ENCODE data around the gene SERP2.
A peak's percentile ranks its signal among the peaks of the same experiment; 100 is the strongest.

SERP2 gene

DNA sequence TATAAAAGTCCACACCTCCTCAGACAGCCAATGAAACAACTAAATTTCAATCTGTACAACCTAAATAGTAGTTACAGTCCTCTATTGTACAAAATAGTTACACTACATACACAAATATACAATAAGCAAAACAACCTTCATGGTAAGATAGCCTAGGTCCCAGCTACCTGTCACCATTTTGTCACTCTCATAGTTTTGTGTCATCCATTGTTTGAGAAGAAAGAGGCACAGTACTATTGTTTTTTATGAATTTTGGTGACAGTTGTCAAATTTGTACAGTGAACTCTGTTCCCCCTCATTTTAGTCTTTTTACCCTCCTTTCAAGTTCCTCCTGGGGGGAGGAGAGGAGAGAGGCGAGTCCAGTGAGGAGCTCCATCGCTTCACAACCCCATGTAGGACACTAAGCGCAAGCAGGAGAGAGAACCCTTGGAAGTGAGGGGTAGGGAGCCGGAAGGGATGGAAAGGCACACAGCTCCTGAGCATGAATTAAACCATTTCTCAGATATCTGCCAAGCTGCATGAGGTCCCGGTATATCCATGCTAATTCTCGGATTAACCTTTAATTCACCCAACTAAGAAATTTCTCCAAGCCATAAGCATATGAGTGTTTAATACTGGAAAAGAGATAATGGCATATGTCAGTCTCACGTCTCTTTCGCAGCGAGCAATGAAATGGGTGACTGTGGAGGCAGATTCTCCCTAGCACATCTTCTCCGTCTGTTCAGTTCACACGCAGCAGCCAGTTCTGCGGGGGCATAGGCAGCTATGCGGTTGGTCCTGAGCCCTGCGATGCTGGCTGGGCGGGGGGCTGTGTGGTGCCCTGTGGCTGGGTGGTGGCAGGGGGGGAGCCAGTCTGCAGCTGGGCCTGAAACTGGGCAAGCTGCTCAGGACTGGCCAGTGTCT is 60.5 kb downstream of the SERP2 start (continued):
- TF ChIP-seq, protein P1, sequence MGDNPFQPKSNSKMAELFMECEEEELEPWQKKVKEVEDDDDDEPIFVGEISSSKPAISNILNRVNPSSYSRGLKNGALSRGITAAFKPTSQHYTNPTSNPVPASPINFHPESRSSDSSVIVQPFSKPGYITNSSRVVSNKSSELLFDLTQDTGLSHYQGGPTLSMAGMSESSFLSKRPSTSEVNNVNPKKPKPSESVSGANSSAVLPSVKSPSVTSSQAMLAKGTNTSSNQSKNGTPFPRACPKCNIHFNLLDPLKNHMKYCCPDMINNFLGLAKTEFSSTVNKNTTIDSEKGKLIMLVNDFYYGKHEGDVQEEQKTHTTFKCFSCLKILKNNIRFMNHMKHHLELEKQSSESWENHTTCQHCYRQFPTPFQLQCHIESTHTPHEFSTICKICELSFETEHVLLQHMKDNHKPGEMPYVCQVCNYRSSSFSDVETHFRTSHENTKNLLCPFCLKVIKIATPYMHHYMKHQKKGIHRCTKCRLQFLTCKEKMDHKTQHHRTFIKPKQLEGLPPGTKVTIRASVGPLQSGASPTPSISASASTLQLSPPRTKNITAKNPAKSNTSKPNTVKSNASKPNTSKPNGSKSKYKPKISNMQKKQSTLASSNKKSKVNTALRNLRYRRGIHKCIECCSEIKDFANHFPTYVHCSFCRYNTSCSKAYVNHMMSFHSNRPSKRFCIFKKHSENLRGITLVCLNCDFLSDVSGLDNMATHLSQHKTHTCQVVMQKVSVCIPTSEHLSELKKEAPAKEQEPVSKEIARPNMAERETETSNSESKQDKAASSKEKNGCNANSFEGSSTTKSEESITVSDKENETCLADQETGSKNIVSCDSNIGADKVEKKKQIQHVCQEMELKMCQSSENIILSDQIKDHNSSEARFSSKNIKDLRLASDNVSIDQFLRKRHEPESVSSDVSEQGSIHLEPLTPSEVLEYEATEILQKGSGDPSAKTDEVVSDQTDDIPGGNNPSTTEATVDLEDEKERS (tag by site-specific recombination; IDR thresholded peaks at IDR 0.05) = no peak
- TF ChIP-seq ZNF311 (tag by site-specific recombination; IDR thresholded peaks at IDR 0.05; ENCODE audit: borderline replicate concordance) = no peak
- TF ChIP-seq ZNF777 (tag by site-specific recombination; IDR thresholded peaks at IDR 0.05; ENCODE audit: borderline replicate concordance) = no peak
- TF ChIP-seq ZNF768 (tag by site-specific recombination; IDR thresholded peaks at IDR 0.05) = no peak

DNA sequence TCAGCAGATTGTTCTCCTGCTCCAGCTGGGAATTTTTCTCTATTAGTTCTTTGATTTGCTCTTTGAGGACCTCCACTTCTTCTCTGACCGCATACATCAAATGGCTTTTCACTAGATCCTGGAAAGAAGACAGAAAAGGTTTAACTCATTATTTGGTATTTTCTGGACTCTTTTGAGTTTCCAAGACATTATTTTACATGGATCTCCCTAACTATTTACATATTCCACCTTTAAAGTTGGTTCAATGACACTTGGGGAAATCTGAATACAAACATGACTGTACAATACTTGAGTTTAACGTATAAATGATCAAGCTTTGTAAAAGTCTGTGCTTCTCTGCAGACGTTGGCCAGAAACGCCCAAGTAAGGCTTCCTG is 61.1 kb downstream of the SERP2 start:
- peak; percentile 89 for TF ChIP-seq ZBTB8A (tag by site-specific recombination; IDR thresholded peaks at IDR 0.05)
- TF ChIP-seq ZNF776 (tag by site-specific recombination; IDR thresholded peaks at IDR 0.05; ENCODE audit: borderline replicate concordance) = no peak
- no peak for TF ChIP-seq ZIC2 (tag by site-specific recombination; IDR thresholded peaks at IDR 0.05)
- TF ChIP-seq ZNF248 (tag by site-specific recombination; IDR thresholded peaks at IDR 0.05) = no peak
- no peak for TF ChIP-seq ZNF658 (tag by site-specific recombination; IDR thresholded peaks at IDR 0.05)
- Histone ChIP-seq H3K36me3 (ENCODE audit: control insufficient read depth in 2 of 2, insufficient read depth in 1 of 2, low read length in 2 of 2) (peaks cover 0 to 24% of the 10 kb centered on the region in 2 experiments; a peak in 1 of 3 replicates), H3K4me1 (ENCODE audit: control insufficient read depth, insufficient read depth, low read length) (peaks cover 3% of the 10 kb centered on the region), H3K9me3 (ENCODE audit: control insufficient read depth, insufficient read depth, low read depth, low read length) (no peaks in the 10 kb centered on the region), H3K27ac (ENCODE audit: extremely low read depth, low read depth, low read length) (no peak overlapping the region), H3K4me3 (ENCODE audit: low read depth, low read length) (peak overlapping the region; percentile 46)
- CTCF ChIA-PET = interaction anchor here (5.0 kb wide), 1 partner anchor 527 kb away, joined by 80 read pairs; no protein-coding TSS in a partner anchor
- POLR2A ChIA-PET = interaction anchor here (0.7 to 2.4 kb wide), 12 partner anchors 17 to 296 kb away, joined by 3 to 12 read pairs (median 4); no protein-coding TSS in a partner anchor

DNA sequence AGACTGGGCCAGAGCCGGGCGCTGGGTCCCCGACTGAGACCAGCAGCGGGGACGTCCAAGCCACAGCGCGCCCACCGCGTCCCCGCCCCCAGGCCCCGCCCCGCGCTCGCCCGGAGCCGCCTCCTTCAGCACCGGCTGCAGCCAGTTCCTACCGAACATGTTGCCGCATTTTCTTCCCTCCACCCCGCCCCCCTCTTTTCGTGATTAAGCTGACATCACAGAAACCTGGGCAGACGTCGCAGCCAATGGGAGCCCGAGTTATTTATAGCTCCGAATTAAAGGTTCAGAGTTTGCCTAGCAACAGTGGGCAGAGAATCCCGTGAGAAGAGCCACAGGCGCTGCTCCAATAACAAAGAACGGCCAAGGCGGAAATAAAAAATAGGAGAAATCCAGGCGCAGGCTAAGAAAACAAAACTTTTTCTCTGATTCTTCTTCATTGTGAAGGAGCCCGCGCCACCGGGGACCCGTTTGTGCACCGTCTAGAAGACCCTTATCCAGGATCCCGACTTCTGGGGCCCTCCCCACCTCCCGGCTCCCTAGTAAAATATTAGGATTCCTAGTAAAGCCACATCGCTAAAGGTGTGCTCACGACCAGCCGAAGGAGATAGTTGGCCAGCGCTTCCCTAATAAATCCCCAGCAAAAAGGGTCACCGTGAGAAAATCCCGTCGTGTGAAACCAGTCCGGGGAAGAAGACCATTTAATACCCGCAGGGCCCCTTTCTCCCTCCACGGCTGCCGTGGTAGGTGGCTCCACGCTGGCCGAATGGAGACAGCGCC is 61.7 kb downstream of the SERP2 start:
- Histone ChIP-seq H3K4me3 (ENCODE audit: low read depth, low read length) (peak overlapping the region; percentile 66), H3K9me3 (ENCODE audit: control insufficient read depth, insufficient read depth, low read depth, low read length) (no peaks in the 10 kb centered on the region), H3K4me1 (ENCODE audit: control insufficient read depth, insufficient read depth, low read length) (peaks cover 3% of the 10 kb centered on the region), H3K36me3 (ENCODE audit: control insufficient read depth in 2 of 2, insufficient read depth in 1 of 2, low read length in 2 of 2) (peaks cover 0 to 24% of the 10 kb centered on the region in 2 experiments; a peak in 1 of 3 replicates), H3K27ac (ENCODE audit: extremely low read depth, low read depth, low read length) (peak overlapping the region; percentile 80)
- ChIA-PET POLR2A (interaction anchor here (0.6 to 2.4 kb wide), 19 partner anchors 17 to 524 kb away, joined by 3 to 12 read pairs (median 3); no protein-coding TSS in a partner anchor), CTCF (interaction anchor here (0.7 to 5.0 kb wide), 2 partner anchors 526 to 528 kb away, joined by 3 to 80 read pairs; no protein-coding TSS in a partner anchor)
- no peak for TF ChIP-seq GLI4 (tag by site-specific recombination; IDR thresholded peaks at IDR 0.05)
- no peak for TF ChIP-seq ZNF221 (tag by site-specific recombination; IDR thresholded peaks at IDR 0.05; ENCODE audit: borderline replicate concordance)
- TF ChIP-seq ZNF366 (tag by site-specific recombination; conservative IDR thresholded peaks at IDR 0.05) = peak; percentile 24; the same call in 1 of the 2 replicates
- TF ChIP-seq ZNF132 (tag by site-specific recombination; IDR thresholded peaks at IDR 0.05; ENCODE audit: borderline replicate concordance) = no peak
- no peak for TF ChIP-seq ZFP37 (tag by site-specific recombination; IDR thresholded peaks at IDR 0.05)
- no peak for TF ChIP-seq ZFP3 (tag by site-specific recombination; IDR thresholded peaks at IDR 0.05; ENCODE audit: low read depth)
- no peak for TF ChIP-seq ZBTB7A (tag by site-specific recombination; IDR thresholded peaks at IDR 0.05; ENCODE audit: low read depth)
- TF ChIP-seq, protein P2, sequence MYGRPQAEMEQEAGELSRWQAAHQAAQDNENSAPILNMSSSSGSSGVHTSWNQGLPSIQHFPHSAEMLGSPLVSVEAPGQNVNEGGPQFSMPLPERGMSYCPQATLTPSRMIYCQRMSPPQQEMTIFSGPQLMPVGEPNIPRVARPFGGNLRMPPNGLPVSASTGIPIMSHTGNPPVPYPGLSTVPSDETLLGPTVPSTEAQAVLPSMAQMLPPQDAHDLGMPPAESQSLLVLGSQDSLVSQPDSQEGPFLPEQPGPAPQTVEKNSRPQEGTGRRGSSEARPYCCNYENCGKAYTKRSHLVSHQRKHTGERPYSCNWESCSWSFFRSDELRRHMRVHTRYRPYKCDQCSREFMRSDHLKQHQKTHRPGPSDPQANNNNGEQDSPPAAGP (tag by site-specific recombination; IDR thresholded peaks at IDR 0.05) = no peak
- TF ChIP-seq, protein P3, sequence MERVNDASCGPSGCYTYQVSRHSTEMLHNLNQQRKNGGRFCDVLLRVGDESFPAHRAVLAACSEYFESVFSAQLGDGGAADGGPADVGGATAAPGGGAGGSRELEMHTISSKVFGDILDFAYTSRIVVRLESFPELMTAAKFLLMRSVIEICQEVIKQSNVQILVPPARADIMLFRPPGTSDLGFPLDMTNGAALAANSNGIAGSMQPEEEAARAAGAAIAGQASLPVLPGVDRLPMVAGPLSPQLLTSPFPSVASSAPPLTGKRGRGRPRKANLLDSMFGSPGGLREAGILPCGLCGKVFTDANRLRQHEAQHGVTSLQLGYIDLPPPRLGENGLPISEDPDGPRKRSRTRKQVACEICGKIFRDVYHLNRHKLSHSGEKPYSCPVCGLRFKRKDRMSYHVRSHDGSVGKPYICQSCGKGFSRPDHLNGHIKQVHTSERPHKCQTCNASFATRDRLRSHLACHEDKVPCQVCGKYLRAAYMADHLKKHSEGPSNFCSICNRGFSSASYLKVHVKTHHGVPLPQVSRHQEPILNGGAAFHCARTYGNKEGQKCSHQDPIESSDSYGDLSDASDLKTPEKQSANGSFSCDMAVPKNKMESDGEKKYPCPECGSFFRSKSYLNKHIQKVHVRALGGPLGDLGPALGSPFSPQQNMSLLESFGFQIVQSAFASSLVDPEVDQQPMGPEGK (tag by site-specific recombination; IDR thresholded peaks at IDR 0.05) = peak; percentile 43; the same call in 1 of the 2 replicates
- TF ChIP-seq KLF16 (tag by site-specific recombination; IDR thresholded peaks at IDR 0.05) = no peak
- peak; percentile 82 for TF ChIP-seq ZBTB21 (tag by site-specific recombination; IDR thresholded peaks at IDR 0.05)
- TF ChIP-seq ZNF423 (tag by site-specific recombination; IDR thresholded peaks at IDR 0.05) = no peak
- TF ChIP-seq, protein P4, sequence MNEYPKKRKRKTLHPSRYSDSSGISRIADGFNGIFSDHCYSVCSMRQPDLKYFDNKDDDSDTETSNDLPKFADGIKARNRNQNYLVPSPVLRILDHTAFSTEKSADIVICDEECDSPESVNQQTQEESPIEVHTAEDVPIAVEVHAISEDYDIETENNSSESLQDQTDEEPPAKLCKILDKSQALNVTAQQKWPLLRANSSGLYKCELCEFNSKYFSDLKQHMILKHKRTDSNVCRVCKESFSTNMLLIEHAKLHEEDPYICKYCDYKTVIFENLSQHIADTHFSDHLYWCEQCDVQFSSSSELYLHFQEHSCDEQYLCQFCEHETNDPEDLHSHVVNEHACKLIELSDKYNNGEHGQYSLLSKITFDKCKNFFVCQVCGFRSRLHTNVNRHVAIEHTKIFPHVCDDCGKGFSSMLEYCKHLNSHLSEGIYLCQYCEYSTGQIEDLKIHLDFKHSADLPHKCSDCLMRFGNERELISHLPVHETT (tag by site-specific recombination; IDR thresholded peaks at IDR 0.05) = no peak
- no peak for TF ChIP-seq HOXC10 (CRISPR knock-in tag; IDR thresholded peaks at IDR 0.05)
- peak; percentile 94 for TF ChIP-seq SP2 (tag by site-specific recombination; IDR thresholded peaks at IDR 0.05)

Measured in HEK293 (cell line).